HG03469 (cell line): ENCODE measurements around the gene RHOBTB3.

Experiments used
- ATAC-seq: cut with Tn5 transposase; IDR thresholded peaks from one replicate; pipeline ENCODE4 v1.9.1; 2021; ENCODE audit warnings: mild to moderate bottlenecking, moderate library complexity, moderate number of reproducible peaks; ENCODE audit not compliant: unreplicated experiment

The RHOBTB3 gene

GRCh38 chr5:95815155-95815729, 84.1 kb downstream of the RHOBTB3 start:
- ATAC-seq: no peak

GRCh38 chr5:95816341-95816740, 85.2 kb downstream of the RHOBTB3 start:
- ATAC-seq: no peak

DNA sequence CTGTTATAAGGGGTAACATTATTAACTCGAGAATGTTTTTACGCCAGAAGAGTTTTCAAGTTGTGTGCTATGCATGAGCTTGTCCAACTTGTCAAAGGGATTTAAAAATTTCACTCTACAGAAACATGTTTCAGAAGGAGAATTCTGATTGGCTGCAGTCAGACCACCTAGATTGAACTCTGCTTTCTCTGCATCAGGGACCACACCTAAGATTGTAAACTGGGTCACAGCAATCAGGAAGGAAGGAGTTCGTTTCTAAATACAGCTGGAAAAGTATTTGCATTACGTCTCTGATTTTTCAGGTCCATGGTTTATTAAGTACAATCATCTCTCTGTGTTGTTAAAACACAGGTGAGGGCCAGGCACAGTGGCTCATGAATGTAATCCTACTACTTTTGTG, 85.6 kb downstream of the RHOBTB3 start:
- no peak for ATAC-seq

DNA sequence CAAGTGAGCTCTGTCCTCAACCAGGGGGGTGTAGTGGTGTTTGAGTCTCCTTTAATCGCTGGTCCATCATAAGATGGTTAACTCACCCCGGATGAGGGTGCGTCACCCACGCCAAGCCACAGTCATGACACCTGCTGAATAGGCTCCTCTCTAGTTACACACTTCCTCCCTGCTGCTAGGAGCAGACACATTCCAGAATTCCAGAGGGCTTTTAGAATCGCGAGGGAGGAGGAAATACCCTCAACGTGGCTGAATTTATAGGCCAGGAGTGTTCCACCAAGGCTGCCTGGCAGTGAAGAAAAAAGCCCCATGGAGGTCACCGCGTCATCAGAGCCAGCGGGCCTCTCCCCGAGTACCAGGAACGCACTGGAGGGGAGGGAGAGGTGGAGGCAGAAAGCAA, 86.3 kb downstream of the RHOBTB3 start:
- ATAC-seq: no peak

GRCh38 chr5:95818181-95819147, 87.3 kb downstream of the RHOBTB3 start:
- ATAC-seq: no peak

- ATAC-seq: peak; percentile 21
Observed at GRCh38 chr5:95821110-95822021, 90.2 kb downstream of the RHOBTB3 start.

GRCh38 chr5:95822043-95822541, 91.0 kb downstream of the RHOBTB3 start:
- ATAC-seq: peak; percentile 35

GRCh38 chr5:95822542-95823181, 91.5 kb downstream of the RHOBTB3 start, which contains the start of gene GLRX:
TSS of gene GLRX (minus strand) at chr5:95822726. CDS start at chr5:95822662, 64 bp downstream.
- peak; percentile 29 for ATAC-seq

GRCh38 chr5:95823218-95823737, 92.1 kb downstream of the RHOBTB3 start:
- no peak for ATAC-seq

DNA sequence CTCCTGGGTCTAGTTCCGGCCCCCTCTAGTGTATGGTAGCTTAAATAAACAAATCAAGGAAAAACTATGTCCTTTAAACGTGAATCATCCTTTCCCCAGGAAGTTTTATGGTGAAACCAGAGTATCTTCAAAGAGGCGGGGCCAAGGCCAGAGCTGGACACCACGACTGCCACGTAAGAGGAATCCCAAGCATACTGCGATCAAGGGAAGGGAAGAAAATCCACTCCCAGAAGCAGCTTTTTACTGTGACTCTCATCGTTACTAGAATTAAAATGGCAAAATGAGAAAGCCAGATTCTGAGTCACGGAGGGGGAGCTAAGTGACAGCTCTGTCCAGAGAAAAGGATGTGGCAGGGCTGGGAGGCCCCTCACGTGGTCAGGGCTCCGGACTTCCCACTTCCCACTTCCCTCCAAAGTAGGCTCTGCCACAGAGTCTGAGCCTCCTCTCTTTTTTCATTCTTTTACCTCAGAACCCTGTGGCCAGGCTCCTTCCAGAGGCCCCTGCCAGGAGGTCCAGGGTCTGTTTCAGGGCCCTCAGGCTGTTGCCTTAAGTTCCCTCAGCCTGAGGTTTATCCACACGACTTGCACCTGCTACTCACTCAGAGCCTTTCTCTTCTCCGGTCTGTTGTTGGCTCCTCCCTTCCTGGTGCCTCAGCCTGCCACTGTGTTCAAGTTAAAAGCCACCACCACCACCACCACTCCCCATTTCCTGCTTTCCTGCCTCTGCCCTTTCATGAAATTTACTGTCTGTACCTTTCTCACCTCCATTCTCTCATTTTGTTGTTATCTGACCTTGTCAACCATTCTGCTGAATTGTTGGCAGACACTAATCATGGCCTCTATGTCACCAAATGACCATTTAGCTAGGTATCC, 92.8 kb downstream of the RHOBTB3 start:
- no peak for ATAC-seq

DNA sequence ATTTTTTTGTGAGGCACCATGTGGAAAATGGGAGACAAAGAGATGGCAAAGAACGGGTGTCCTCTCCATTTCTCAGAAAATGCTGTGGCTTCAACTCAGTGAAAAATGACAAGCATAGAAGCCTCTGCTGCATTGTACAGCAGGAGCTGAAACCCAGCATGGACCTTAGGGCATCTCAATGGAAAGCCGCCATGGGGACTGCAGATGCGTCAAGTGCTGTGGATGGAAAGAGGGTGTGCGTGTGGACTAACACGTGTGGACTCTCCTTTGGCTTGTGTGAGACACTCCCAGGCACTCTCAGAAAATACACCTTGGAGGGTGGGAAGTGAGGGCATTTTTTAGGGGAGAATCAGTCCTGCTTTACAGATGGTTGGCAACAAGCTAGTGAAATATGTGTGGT, 93.6 kb downstream of the RHOBTB3 start:
- no peak for ATAC-seq

DNA sequence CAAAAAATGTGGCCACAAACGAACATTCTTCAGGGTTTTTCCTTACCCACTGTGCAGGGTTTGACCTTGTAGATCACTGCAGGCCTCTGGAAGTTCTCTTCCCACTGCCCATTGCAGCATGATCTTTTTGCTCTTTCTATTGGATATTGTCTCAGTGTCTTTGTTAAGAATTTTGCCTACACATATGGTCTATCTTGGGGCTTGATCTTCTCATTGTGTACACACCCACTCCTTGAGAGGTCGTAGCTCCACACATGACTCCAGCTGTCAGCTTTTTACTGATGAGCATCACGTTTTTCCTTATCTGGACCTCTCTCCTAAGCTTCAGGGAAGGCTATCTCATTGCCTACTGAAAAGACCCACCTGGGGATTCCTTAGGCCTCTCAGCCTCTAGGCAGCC, 94.4 kb downstream of the RHOBTB3 start:
- no peak for ATAC-seq

DNA sequence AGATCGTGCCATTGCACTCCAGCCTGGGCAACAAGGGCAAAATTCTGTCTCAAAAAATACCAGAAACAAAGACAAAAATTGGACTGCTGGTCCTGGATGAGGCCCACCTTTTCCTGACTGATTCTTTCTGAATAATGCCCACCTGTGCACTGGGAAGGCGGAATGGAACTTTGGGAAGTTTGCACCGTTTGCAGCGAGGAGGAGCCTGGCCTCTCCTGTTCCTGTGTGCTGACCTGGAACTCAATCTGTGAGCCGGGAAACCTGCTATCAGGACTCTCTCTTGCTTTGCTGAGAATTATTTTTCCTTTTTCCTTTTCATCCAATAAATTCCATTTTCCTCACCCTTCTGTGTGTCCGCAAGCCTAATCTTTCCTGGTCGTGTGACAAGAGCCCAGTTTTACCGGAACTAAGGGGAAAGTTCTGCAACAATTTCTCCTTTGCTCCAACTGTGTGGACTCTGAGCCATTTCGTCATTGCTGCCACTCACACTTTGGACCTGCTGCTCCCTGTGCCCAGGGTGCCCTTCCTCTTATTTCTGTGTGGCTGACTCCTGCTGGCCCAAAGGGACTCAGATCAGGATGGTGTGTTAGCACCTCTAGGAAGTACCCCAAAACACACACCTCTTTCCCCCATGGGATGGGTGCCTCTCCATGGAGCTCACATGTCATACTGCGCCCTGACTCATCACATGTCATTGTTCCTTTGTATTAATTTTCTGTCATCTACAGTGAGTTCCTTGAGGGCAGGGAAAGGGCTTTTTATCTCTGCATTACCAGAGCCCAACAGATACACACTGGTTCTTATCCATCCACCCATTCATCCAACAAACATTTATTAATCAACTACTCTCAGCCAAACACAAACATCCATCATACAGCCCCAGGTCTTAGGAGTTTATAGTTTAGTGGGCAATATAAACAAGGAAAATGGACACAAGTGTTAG, 96.1 kb downstream of the RHOBTB3 start:
- ATAC-seq: no peak

GRCh38 chr5:95827892-95828246, 96.7 kb downstream of the RHOBTB3 start:
- no peak for ATAC-seq

DNA sequence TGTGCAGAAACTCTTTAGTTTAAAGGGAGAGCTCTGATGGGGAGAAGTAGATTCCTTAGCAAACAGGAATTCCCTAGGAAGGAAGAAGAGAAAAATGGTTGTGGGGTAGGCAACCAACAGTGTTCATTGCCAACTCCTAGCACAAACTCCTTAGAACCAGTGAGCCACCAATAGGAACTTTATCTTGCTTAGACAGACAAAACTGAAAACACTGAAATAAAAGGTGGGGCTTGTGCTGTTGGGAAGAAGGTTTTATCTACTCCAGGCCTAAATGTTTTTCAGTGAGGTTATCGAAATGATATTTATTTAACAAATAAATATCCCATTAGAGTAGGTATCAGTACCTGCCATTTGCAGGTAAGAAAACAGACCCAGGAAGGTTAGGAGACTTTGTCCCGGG, 99.1 kb downstream of the RHOBTB3 start:
- ATAC-seq: no peak

DNA sequence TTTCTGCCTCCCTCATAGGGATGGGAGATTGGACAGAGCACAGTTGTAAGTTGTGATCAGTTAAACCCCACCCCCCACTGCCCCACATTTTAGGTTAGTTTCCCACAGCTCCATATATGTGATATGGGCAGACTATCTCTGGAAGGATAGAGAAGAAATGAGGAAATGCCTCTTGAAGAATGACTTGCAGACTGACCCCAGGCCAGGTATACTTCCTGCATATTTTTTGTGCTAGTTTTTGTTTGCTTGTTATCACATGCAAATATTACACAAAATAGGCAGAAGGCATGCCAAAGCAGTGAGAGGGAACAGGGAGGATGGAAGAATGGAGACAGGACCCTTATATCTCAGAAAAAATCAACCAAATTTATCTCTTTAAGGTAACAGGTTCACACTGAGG, 101.5 kb downstream of the RHOBTB3 start:
- ATAC-seq: no peak

DNA sequence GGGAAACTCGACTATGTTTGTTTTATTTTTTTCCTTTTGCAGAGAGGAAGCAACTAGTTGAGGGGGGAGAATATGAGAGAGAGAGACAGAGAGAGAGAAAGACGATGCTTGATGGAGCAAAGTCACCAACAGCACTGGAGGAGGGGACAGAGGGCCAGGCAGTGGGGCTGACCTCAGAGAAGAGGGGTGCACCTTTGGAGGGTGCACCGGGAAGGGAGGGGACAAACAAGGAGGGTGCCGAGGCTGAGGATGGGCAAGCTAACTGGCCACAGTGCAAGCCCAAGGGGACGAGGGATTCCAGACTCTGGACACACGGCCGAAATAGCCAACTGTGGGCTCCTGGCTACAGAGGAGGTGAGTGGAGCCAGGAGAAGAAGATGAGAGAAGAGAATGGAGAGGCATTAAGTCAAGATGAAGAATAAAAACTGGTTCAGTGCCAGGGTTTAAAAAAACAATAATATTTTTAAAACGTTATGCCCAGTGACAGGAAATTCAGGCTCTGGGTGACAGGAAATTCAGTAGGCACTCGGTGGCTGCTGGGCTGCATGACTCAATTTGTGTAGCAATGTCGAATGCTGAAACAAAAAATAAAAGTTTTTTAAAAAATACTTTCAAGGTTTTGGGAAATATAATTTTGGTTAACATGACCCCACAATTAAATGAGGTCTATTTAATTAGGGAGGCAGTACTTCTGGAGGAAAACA, 104.7 kb downstream of the RHOBTB3 start:
- ATAC-seq: no peak

DNA sequence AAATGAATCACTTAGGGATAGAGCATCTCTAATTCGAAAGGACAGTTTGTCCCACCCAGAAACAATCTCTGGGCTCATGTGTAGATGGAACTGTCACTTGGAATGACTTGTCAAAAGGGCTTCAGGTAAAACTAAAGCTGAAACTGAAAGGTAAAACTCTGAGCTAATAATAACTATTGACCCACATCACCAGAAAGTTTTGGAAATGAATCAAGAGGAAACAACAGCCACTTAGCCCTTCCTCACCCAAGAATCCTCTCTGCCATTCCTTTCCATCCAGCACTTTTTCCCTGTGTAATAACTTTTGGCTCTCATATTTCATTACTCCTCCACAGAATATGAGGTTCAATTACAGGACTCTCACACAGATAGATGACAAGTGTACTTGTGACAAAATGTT, 105.4 kb downstream of the RHOBTB3 start:
- ATAC-seq: no peak
